DMS 273 (cell line): ENCODE data around the gene TTC31.
A peak's percentile ranks its signal among the peaks of the same experiment; 100 is the strongest.
"Not testable (repeated sequence)": the region's sequence is repeated elsewhere in the genome, so short reads cannot be mapped to it uniquely, and the experiment has no call there.

Experiments
- DNase-seq: peaks from one replicate; lab custom pipeline; 2025; ENCODE audit not compliant: unreplicated experiment; lab: John Stamatoyannopoulos, UW

The TTC31 gene

DNA sequence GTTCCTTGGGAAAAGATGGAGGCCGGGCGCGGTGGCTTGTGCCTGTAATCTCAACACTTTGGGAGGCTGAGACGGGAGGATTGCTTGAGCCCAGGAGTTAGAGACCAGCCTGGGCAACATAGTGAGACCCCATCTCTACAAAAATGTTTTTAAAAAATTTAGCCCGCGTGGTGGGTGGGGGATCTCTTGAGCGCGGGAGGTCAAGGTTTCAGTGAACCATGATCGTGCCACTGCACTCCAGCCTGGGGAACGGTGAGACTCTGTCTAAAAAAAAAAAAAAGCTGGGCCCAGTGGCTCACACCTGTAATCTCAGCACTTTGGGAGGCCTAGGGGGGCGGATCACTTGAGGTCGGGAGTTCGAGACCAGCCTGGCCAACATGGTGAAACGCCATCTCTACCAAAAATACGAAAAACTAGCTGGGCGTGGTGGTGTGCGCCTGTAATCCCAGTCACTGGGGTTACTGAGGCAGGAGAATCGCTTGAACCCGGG lies 839 bp downstream of the TTC31 start:
- DNase-seq: not testable (repeated sequence)

DNA sequence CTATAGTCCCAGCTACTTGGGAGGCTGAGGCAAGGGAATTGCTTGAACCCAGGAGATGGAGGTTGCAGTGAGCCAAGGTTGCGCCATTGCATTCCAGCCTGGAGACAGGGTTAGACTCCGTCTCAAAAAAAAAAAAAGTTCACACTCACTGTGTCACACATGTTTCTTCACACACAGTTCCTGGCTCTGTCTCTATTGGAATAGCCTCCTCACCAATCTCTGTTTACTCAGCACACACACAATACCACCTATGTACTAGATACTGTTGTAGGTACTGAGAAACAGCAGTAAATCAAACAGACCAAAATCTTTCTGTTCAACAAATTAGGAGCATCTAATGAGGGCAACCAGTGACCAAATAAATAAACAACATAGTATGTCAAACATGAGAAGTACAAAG lies 3.3 kb downstream of the TTC31 start:
- DNase-seq: no peak

DNA sequence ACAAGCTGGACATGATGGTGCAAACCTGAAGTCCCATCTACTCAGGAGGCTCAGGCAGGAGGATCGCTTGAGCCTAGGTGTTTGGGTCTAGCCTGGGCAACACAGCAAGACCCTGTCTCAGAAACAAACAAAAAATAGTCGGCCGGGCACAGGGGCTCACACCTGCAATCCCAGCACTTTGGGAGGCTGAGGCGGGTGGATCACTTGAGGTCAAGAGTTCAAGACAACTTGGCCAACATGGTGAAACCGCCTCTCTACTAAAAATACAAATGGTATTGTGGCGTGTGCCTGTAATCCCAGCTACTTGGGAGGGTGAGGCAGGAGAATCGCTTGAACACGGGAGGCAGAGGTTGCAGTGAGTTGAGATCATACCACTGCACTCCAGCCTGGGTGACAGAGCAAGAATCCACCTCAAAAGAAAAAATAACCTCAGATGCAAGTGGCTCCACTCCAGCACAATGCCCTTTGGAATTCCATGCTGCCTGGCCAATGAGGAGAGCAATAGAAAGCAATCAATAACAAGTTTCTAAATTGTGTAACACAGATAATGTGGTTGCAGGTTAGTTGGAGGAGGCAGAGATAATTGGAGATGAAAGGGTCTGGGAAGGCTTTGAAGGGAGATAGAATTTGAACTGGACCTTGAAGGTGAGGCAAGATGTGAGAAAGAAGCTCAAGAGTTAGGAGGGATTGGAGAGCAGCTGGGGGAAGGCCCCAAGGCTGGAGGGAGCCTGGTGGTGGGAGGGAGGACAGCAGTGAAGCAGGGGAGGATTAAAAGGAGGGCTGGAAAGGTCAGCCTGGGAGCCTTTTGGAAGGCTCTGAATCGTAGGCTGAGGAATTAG lies 6.0 kb downstream of the TTC31 start:
- no peak for DNase-seq

DNA sequence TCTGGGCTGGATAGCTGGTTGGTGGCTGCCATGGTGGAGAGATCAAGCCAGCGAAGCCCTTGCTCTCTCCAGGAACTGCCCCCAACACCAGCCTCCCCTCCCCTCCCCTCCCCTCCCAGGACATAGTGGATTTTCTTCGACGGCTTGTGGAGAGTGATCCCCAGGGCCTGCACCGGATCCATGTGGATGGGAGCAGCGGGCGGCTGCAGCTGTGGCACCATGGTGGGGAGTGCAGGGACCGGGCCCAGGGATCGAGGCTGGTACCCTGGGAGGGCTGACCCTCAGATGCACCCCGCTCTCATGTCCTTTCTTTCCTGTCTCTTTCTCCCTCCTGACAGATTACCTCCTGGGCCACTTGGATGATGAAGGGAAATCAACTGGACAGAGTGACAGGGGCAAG lies 7.0 kb downstream of the TTC31 start:
- DNase-seq: no peak

DNA sequence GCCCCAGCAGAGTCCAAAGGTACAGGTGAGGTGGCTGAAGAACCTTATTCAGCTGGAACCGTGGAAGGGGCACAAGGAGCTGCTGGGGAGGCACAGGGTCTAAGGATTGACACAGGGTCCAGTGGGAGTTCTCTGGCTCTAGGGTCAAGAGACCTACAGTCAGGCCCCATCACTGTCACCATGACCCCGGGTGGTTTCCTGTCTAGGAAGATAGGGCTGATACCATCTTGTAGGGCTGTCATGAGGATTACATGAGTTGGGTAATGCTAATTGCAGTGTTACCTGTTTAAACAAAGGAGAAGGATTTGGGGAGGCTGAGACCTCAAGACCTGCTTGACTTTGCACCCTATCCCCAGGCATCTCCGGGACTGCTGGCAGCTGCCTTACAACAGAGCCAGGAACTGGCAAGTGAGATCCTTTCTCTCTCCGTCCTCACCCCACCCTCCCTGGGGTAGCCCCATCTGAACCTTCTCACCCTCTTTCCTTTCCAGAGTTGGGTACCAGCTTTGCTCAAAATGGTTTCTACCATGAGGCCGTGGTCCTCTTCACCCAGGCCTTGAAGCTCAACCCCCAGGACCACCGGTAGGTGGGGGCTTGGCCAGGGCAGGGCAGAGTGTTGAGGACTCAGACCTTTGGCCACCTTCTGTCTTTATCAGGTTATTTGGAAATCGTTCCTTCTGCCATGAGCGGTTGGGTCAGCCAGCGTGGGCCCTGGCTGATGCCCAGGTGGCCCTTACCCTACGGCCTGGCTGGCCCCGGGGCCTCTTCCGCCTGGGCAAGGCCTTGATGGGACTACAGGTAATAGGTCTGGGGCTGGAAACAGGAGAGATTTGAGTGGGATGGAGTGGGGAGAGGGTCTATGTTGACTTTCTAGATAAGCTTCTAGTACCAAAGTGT lies 9.0 kb downstream of the TTC31 start:
- no peak for DNase-seq

DNA sequence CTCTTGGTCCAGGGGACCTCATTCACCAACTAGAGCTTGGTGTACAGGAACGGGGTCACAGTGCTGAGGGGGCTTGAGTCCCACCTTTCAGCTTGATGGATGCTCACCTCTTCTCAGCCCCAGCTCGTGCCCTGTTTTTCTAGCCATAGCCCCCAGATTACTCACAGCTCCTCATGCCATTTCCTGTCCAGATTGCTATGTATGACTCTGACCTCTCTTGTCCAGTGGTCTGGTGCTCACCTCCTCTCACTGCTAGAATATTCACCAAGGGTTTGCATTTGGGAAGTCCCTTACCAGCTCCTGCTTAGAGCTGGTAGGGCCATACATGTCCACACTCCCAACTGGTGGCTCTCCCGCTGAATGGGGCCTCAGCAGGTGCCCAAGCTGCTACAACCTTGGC lies 10.7 kb downstream of the TTC31 start:
- DNase-seq: no peak

DNA sequence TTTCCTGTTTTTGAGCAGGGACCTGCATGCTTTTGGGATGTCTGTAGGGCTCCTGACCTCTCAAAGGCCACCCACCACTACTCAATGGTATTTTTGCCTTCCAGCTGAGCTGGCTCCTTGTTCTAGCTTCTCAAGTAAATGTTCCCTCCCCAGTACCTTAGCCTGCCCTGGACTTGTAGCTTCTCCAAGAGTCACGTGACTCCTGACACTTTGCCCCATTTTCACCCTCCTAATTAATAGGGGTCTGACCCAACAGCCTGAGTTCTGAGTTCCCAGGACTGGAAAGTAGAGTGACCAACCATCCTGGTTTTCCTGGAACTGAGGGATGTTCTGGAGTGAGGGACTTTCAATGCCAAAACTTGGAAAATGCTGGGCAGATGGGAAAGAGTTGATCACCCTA lies 12.6 kb downstream of the TTC31 start:
- DNase-seq: no peak

DNA sequence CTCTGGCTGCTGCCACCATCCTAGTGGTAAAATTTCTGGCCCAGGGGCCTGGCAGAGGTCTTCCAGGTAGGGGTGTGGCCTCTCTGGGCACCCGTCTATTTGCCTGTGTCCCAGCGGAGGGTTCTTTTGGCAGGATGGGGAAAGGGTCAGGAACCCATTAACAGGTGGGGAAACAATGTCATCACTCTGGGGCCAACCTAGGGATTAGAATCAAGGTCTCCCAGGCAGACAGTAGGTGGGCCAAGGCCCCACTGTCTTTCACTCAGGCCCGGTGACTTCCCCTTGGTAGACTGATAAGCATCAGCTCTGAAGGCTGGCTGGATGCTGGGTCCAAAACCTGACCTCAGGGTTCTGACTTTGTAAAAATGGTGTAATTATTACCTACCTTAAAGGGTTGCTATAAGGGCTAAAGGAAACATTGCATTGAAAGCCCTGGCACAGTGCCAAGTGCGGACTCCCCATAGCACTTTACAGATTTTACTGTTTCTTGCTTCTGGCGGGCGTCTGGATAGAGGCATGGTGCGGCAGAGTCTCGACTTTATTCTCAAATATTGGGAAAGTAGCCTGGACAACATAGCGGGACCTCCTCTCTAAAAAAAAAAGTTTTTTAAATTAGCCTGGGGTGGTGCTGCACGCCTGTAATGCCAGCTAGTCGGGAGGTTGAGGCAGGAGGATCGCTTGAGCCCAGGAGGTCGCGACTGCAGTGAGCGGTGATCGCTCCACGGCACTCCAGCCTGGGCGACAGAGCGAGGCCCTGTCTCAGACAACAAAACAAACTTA lies 14.3 kb downstream of the TTC31 start:
- peak; percentile 16 for DNase-seq

DNA sequence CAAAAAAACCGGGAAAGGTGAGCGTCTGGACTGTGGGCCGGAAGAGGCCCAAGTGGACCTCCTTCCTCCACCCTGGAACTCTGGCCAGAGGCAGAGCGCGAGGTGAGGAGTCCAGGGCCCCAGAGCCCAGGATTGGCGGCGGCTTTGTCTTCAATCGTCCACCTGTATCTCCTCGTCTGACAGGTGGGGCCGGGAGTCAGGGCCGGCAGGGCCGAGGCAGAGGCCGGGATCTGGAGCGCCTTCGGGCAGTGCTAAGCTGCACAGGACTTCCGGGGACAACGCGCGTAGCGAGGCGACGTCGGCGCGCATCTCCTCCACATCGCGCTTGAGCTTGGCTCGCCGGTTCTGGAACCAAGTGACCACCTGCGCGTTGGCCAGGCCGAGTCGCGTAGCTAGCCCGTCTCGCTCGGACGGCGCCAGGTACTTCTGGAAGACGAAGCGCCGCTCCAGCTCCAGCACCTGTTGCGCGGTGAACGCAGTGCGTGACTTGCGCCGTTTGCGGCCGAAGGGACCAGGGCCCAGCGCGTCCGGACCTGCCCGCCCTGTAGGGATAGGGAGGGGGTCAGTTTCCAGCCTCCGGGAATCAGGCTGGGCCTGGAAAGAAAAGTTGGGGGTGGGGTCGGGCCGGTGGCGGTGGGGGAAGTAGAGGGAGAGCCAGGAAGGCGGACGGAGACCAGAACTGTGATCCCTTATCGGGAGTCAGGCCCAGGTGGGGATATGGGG lies 15.1 kb downstream of the TTC31 start:
- peak; percentile 47 for DNase-seq

DNA sequence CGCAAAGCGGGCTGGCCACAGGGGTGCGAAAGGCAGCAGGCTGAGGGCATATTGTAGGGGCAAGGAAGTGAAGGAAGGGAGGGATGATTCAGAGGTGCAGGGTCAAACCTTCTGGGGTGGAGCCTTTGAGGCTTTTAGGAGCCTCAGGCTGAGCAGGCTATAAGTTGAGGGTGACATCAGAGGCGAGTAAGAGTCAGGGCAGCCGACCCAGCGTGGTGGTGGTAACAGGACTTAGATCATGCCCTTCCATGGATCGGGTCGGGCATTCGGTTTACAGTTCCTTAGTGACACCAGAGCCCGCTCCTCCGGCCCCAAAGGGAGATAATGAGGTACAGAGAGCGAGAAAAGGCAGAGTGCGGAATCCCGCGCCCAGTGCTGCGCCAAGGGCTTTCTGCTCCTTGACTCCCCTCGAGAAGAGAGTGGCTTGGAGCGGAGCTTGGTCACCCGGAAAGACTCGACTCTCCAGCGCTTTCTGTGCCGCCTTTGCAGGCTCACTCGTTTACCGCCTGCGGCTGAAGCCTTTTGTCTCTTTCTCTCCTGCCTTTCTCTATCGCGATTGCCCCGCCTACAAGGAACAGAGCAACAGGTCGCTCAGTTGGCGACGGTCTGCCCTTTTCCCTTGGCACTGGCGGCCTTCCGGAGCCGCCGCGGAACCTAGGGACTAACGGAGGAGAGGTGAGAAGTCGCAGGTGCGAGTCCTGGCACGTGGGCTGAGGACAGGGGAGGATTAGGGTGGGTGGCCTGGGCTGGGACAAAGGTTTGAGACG lies 15.8 kb downstream of the TTC31 start:
- peak; percentile 74 for DNase-seq

DNA sequence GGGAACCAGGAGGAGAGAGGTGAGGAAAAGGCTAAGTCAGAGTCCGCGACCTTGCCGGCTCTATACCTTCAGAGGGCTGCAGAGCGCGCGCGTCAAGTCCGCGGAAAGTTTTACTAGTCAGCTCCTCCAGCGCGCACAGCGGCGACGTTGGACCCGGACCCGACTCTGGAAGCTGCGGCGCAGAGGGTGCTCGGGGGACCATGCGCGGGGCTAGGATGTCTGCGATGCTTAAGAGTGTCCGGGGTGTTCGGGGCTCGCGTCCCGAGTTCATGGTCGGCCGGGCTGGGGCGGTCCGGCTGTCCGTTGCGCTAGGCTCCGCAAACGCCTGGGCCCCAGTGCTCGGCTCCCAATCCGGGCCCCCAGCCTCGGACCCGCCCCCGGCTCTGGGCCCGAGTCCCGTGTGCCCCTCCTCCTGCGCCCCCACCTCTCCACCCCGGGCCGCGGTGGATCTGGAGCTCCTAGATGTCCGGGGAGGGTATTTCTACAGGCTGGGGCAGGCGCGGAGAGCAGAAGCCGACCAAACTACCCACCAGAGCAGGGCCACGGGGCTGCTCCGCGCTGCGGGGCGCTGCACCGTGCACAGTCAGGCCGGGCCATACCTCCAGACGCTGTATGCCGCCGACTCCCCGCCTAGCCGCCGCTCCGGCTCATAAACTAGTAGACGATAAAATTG lies 16.5 kb downstream of the TTC31 start, which contains the start of gene LBX2:
TSS of gene LBX2 (minus strand) at position 337 of the 673 bp plus-strand sequence. CDS start at position 271, 66 bp downstream.
- peak; percentile 50 for DNase-seq

DNA sequence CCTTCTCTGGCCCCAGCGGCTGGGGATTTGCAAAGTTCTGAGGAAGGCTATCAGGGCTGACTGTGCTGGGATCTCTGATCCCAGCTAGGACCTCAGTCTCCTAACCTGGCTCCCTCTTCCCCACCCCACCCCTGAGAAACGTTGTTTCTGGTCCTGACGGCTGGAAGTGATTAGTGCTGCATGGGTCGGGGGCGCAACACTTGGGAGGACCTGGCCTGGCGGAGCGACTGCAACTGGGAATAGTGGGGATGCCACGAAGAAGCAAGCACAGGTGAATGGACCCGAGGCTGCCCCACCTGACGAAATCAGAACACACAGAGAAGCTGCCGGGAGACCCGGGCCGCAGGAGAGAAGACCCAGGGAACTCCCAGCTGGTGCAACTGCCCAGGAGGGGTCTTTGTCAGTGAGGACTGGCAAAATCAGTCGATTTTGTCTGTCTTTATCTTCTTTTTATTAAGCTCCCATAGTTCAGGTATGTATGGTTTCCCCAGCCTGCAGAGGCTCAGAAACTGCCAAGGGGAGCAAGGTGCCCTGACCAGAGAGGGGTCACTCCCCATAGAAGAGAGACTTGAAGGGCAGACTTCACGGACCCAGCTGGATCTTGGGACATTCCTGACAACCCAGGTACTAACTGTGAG lies 17.2 kb downstream of the TTC31 start:
- no peak for DNase-seq

DNA sequence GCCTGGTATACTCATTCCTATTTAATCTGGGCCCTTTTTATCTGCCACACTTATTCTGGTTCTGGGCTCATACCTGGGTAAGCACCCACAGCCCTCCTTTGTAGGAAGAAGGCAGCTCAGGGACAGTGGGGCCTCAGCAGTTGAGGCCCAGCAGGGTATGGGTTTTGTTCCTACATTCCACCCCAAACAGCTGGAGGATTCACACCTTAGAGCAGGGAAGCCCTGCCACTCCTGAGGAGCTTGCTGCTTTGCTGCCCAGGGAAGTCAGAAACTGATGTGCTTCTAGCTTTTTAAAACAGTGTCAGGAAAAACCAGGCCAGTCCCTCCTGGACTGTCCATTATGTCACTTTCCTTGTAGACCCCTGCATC lies 17.7 kb downstream of the TTC31 start:
- DNase-seq: no peak

DNA sequence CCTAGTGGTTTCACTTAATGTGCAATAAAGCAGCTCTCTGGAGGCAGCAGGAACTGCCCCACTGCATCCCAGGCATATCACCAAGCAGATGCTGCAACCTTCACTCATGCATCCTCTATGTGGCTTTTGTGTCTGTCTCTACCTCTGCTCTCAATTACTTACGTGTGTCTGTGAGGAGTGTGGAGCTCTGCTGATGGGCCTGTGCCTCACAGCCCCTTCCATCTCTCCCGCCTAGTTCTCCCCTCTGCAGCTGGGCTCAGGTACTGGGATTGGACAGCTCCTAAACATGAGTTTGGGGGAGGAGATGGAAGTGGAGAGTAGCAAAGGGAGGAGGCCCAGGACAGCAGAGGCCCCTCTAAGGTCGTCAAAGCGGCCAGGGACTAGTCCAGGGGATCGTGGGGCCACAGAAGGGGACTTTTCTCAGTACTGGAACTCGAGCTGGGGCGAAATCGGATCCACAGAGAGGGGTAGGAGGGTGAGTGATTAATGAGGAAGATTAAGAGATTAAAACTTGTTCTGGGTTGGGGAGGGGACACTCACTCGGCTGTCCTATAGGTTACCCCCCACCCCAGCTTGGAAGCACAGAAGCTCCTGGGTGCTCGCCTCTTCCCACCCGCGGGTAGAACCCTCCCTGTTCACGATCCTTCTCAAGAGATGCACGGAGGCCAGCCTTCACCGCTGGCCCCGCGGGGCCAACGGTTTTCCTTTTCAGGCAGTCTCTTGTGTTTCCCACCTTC lies 18.6 kb downstream of the TTC31 start:
- no peak for DNase-seq

DNA sequence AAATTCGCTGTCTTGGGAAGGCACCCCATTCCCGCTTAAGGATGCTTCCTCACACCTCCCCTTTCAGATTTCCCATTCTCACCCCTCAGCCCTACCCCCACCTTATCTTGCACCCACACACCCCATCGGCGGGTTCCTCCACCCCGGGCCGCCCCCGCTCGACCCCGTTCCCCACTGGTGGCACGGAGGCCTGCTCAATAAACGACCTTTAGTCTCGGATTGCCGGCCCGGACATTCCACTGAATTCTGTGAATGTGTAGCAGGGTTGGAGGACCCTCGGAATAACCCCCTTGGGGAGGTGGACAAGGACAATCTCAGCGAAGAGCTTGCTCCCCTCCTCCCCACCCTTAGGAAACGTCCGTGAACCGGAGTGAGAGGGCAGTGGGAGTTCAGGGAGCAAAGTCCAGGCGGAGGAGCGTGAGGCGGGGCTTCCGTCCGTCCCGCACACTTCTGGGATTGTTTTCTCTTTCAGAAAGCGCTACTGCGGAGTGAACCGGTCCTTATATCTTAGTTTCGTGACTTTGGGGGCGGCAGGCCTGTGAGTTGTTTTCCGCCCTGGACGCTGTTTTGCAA lies 19.4 kb downstream of the TTC31 start:
- DNase-seq: no peak

DNA sequence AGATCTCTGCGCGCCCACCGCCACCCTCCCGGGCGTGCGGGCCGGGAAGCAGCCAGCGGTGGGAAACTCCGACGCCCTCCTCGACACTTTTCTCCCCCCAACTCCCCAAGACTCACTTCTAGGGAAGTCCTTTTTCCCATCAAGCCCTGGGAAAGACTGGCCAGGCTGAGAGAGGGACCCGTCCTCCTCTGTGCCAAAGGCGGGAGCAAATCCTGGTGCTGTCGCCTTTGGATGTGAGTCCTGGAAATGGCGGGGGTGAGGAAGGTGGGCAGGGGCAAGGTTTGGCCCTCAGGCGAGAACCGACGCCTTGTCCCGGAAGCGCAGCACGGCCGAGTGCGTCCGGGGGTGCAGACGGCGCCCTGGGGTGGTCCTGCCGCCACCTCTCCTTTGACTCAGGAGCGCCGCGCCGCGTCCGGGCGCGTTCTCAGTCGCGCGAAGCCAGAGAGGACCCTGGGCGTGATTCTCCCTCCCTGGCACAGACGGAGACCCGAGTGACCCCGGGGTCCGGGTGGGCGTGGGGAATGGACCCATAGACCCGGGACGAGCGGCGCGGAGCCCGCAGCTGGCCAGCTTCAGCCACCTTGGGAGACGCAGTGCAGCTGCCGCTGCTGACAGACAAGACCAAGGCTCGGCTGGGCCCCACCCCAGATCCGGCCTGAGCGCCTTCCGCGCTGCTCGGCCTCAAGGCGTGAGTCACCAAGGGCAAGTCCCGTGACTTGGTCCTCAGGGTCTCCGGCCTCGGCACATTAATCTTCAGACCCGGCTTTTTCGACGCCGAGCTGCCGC lies 20.0 kb downstream of the TTC31 start:
- DNase-seq: peak; percentile 51
